ENCODE data around the gene MBOAT1.

MBOAT1 gene

GRCh38 chr6:20227350-20227749, 15.1 kb upstream of the MBOAT1 start:
- DNase-seq (ENCODE audit: extremely low spot score) = no peak
- TF ChIP-seq CTCF (IDR thresholded peaks at IDR 0.05; ENCODE audit: control extremely low read depth, extremely low read depth, low read depth, missing control alignments) = no peak
- POLR2A ChIA-PET = no interaction called here
- CTCF ChIA-PET = interaction anchor here (2.8 kb wide), 1 partner anchor 10 kb away, joined by 12 read pairs; no protein-coding TSS in a partner anchor

DNA sequence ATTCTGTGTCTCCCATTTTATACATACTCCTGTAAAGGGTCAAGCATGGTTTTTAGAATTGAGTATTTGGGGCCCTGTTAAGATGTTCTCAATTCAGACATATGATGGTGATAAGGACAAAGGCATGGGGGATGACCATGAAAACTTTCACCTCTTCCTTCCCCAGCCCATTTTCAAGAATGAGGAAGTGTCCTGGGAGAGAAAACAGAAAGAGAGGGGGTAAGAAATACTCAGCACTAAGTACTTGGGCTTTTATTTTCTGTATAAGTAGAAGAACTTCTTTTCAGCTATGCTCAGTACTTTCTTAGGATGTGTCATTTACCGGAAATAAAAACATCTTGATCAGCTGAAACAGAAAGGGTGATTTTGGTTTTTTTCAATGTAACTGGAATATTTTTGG, 10.9 kb upstream of the MBOAT1 start:
- TF ChIP-seq CTCF (IDR thresholded peaks at IDR 0.05; ENCODE audit: control extremely low read depth, extremely low read depth, low read depth, missing control alignments) = no peak
- POLR2A ChIA-PET = no interaction called here

GRCh38 chr6:20221421-20221820, 9.2 kb upstream of the MBOAT1 start:
- CTCF ChIA-PET = no interaction called here
- DNase-seq (ENCODE audit: extremely low spot score) = no peak
- POLR2A ChIA-PET = no interaction called here
- TF ChIP-seq CTCF (IDR thresholded peaks at IDR 0.05; ENCODE audit: control extremely low read depth, extremely low read depth, low read depth, missing control alignments) = no peak

More for the DNA sequence above, 10.9 kb upstream of the MBOAT1 start:
- CTCF ChIA-PET = interaction anchor here (0.7 kb wide), 1 partner anchor 97 kb away, joined by 3 read pairs; no protein-coding TSS in a partner anchor
- no peak for DNase-seq (ENCODE audit: extremely low spot score)

DNA sequence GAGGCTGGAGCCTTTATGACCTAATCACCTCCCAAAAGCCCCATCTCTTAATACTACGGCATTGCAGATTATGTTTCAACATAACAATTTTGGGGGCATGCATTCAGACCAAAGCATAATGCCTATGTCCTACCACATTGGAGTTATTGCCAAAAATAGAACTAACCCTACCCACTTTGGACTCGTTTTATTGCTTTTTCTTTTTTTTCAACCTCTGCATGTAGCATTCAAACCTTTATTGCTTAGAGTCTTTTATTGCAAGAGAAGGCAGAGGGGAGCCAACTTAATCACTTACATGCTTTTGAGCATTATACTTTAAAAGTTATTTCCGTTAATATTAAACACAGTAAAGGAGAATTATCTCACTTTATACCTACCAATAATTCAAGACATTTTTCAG, 8.1 kb upstream of the MBOAT1 start:
- ChIA-PET CTCF (no interaction called here), POLR2A (no interaction called here)
- no peak for TF ChIP-seq CTCF (IDR thresholded peaks at IDR 0.05; ENCODE audit: control extremely low read depth, extremely low read depth, low read depth, missing control alignments)
- no peak for DNase-seq (ENCODE audit: extremely low spot score)

DNA sequence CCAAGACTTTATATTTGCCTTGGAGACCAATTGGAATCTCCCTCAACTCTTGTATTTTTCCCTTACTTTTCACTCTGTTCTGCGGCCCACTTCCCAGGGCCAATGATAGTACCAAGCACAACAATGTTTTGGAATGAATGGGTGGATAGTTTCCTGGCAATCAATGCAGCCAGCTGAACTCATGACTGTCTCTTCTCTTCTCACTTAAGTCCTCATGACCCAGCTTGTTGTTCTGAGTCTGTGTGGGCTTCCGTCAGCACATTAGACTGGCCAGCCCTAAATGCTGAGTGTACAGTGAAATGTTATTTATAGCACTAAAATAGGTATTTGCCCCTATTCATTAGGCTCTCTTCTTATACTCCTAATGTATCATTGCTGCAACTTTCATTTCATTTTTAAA, 5.6 kb upstream of the MBOAT1 start:
- ChIA-PET POLR2A (no interaction called here), CTCF (interaction anchor here (1.2 to 2.1 kb wide), 2 partner anchors 8 to 91 kb away, joined by 3 to 9 read pairs; no protein-coding TSS in a partner anchor)
- TF ChIP-seq CTCF (IDR thresholded peaks at IDR 0.05; ENCODE audit: control extremely low read depth, extremely low read depth, low read depth, missing control alignments) = no peak
- DNase-seq (ENCODE audit: extremely low spot score) = no peak

GRCh38 chr6:20217324-20217855, 5.1 kb upstream of the MBOAT1 start:
- POLR2A ChIA-PET = no interaction called here
- CTCF ChIA-PET = interaction anchor here (1.2 to 2.1 kb wide), 2 partner anchors 9 to 91 kb away, joined by 3 to 9 read pairs; no protein-coding TSS in a partner anchor
- no peak for TF ChIP-seq CTCF (IDR thresholded peaks at IDR 0.05; ENCODE audit: control extremely low read depth, extremely low read depth, low read depth, missing control alignments)
- no peak for DNase-seq (ENCODE audit: extremely low spot score)
